ENCODE results near the gene RABL3. TPM values are rescaled to one million over a fixed set of nuclear protein-coding genes. Genes with fewer than 3 reads are reported as not detected.
A peak's percentile ranks its signal among the peaks of the same experiment; 100 is the strongest.
"Not testable (repeated sequence)": the region's sequence is repeated elsewhere in the genome, so short reads cannot be mapped to it uniquely, and the experiment has no call there.

RABL3 gene
- total RNA-seq, 1 donor from 2014 or later: 7.7 TPM

- DNase-seq (ENCODE audit: low read depth in 2 of 2): no peak
Measured at GRCh38 chr3:120683671-120684301, 58.5 kb downstream of the RABL3 start.

- no peak for DNase-seq (ENCODE audit: low read depth in 2 of 2)
Measured at GRCh38 chr3:120683213-120683612, 59.1 kb downstream of the RABL3 start.

- DNase-seq (ENCODE audit: low read depth in 2 of 2): no peak
Measured at GRCh38 chr3:120682095-120682681, 60.1 kb downstream of the RABL3 start, which contains the start of gene HGD. HGD (minus strand) TSS chr3:120682239; CDS start chr3:120682111, 128 bp downstream.

GRCh38 chr3:120681506-120682038 lies 60.7 kb downstream of the RABL3 start:
- DNase-seq (ENCODE audit: low read depth in 2 of 2): no peak

- no peak for DNase-seq (ENCODE audit: low read depth in 2 of 2)
Measured at GRCh38 chr3:120681018-120681417, 61.3 kb downstream of the RABL3 start.

GRCh38 chr3:120680193-120680894 lies 62.0 kb downstream of the RABL3 start:
- no peak for DNase-seq (ENCODE audit: low read depth in 2 of 2)

GRCh38 chr3:120678984-120679383 lies 63.3 kb downstream of the RABL3 start:
- no peak for DNase-seq (ENCODE audit: low read depth in 2 of 2)

- peak; percentile 64 to 93 for DNase-seq (ENCODE audit: low read depth in 2 of 2)
Measured at GRCh38 chr3:120678331-120678947, 63.9 kb downstream of the RABL3 start.

- not testable (repeated sequence) for DNase-seq (ENCODE audit: low read depth in 2 of 2)
Measured at GRCh38 chr3:120677193-120677592, 65.1 kb downstream of the RABL3 start.

- no peak for DNase-seq (ENCODE audit: low read depth in 2 of 2)
Measured at GRCh38 chr3:120673116-120673515, 69.2 kb downstream of the RABL3 start.

GRCh38 chr3:120670576-120670975 lies 71.7 kb downstream of the RABL3 start:
- peak in 1 of 2 donors; percentile 4 for DNase-seq (ENCODE audit: low read depth in 2 of 2)

- no peak for DNase-seq (ENCODE audit: low read depth in 2 of 2)
Measured at GRCh38 chr3:120664926-120665325, 77.4 kb downstream of the RABL3 start.

GRCh38 chr3:120661945-120662344 lies 80.4 kb downstream of the RABL3 start:
- DNase-seq (ENCODE audit: low read depth in 2 of 2): no peak

GRCh38 chr3:120661106-120661905 lies 81.0 kb downstream of the RABL3 start:
- no peak for DNase-seq (ENCODE audit: low read depth in 2 of 2)

- no peak for DNase-seq (ENCODE audit: low read depth in 2 of 2)
Measured at GRCh38 chr3:120659834-120660233, 82.5 kb downstream of the RABL3 start.

- no peak for DNase-seq (ENCODE audit: low read depth in 2 of 2)
Measured at GRCh38 chr3:120659285-120659684, 83.0 kb downstream of the RABL3 start.

- no peak for DNase-seq (ENCODE audit: low read depth in 2 of 2)
Measured at GRCh38 chr3:120652896-120653545, 89.3 kb downstream of the RABL3 start.

GRCh38 chr3:120652281-120652680 lies 90.0 kb downstream of the RABL3 start:
- DNase-seq (ENCODE audit: low read depth in 2 of 2): no peak

- DNase-seq (ENCODE audit: low read depth in 2 of 2): no peak
Measured at GRCh38 chr3:120650311-120650710, 92.0 kb downstream of the RABL3 start.

- DNase-seq (ENCODE audit: low read depth in 2 of 2): no peak
Measured at GRCh38 chr3:120649830-120650233, 92.5 kb downstream of the RABL3 start.

GRCh38 chr3:120648290-120648689 lies 94.0 kb downstream of the RABL3 start:
- DNase-seq (ENCODE audit: low read depth in 2 of 2): no peak

All from dermis microvascular lymphatic vessel endothelial cell (primary cell).